ENCODE data around the gene CPO. TPM values are rescaled to one million over a fixed set of nuclear protein-coding genes. Genes with fewer than 3 reads are reported as not detected.

Gene CPO
- total RNA-seq, 1 experiment from 2014 or later, result 0.32 TPM

DNA sequence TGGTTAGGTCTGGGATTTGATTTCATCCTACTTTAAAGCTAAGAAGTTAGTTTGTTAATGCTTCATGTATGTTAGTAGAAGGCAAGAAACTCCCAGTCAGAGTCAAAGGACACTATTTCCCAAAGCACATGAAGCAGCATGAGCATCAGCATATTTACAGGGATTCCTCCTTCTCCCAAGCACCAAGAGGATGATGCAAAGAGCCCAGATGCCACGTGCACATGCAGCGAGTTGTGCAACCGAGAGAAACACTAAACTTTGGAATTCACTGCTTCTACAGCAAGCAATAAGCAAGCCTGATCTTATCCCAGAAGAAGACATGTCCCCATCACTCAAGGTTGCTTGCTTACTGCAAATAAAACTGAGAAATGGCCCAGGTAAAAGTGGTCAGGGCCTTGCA, 32.5 kb downstream of the CPO start:
- DNase-seq (ENCODE audit: low read depth, low spot score), result no peak
- H3K9me3 ChIP-seq (ENCODE audit: control insufficient read depth in 1 of 2, insufficient read depth in 1 of 2, low read depth in 1 of 2, low read length in 2 of 2), result no peaks in the 10 kb centered on the region
- H3K4me3 ChIP-seq (replicated peaks in 1 of 2; ENCODE audit: low read depth in 1 of 2, low read length in 2 of 2), result no peak overlapping the region
- peaks cover 0 to 9% of the 10 kb centered on the region in 2 experiments; a peak in 1 of 4 replicates for H3K4me1 ChIP-seq (ENCODE audit: control insufficient read depth in 1 of 2, insufficient read depth in 2 of 2, low read length in 2 of 2)
- no peaks in the 10 kb centered on the region for H3K79me2 ChIP-seq (ENCODE audit: insufficient read depth, low read length)
- no peaks in the 10 kb centered on the region for H3K27me3 ChIP-seq (ENCODE audit: insufficient read depth, low read length)
- ChIA-PET CTCF (no interaction called here), RAD21 (ENCODE audit: low non-redundant PET in 1 of 2, low total read pairs in 2 of 2, uncharacterized antibody in 2 of 2, unreplicated experiment in 2 of 2) (no interaction called here), POLR2A (no interaction called here)
- no peaks in the 10 kb centered on the region for H3K36me3 ChIP-seq (ENCODE audit: control insufficient read depth in 1 of 2, insufficient read depth in 2 of 2, low read length in 2 of 2)
- no peaks in the 10 kb centered on the region; the same call in 1 of the 2 replicates for H3K9me2 ChIP-seq (ENCODE audit: insufficient read depth)
- no peaks in the 10 kb centered on the region for H4K20me1 ChIP-seq (ENCODE audit: insufficient read depth)
- no peak overlapping the region for H2AFZ ChIP-seq (ENCODE audit: low read depth, low read length, poor library complexity, severe bottlenecking)
- intact Hi-C loops (cut with micrococcal nuclease), result no loop called here
- no peak for ATAC-seq
- TF ChIP-seq, protein P1, sequence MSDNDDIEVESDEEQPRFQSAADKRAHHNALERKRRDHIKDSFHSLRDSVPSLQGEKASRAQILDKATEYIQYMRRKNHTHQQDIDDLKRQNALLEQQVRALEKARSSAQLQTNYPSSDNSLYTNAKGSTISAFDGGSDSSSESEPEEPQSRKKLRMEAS (IDR thresholded peaks at IDR 0.05), result no peak
- TF ChIP-seq ZFX (IDR thresholded peaks at IDR 0.05) (no peak), EGR1 (IDR thresholded peaks at IDR 0.05; ENCODE audit: low read depth) (no peak), SIN3A (IDR thresholded peaks at IDR 0.05; ENCODE audit: low read depth) (no peak), CEBPB (IDR thresholded peaks at IDR 0.05; ENCODE audit: low read depth) (no peak), EZH2 (IDR thresholded peaks at IDR 0.05) (no peak), RAD21 (IDR thresholded peaks at IDR 0.05; ENCODE audit: low read depth) (no peak), EZH2phosphoT487 (IDR thresholded peaks at IDR 0.05; ENCODE audit: borderline replicate concordance) (no peak), POLR2AphosphoS5 (IDR thresholded peaks at IDR 0.05; ENCODE audit: low read depth, low read length) (no peak), TCF7L2 (IDR thresholded peaks at IDR 0.05; ENCODE audit: borderline replicate concordance, extremely low read depth, insufficient read depth, insufficient read length) (no peak), ZNF274 (IDR thresholded peaks at IDR 0.05; ENCODE audit: low read depth, low read length) (no peak), FOSL1 (IDR thresholded peaks at IDR 0.05; ENCODE audit: low read depth) (no peak), CBX3 (IDR thresholded peaks at IDR 0.05; ENCODE audit: low read depth) (no peak)
- TF ChIP-seq, protein P2, sequence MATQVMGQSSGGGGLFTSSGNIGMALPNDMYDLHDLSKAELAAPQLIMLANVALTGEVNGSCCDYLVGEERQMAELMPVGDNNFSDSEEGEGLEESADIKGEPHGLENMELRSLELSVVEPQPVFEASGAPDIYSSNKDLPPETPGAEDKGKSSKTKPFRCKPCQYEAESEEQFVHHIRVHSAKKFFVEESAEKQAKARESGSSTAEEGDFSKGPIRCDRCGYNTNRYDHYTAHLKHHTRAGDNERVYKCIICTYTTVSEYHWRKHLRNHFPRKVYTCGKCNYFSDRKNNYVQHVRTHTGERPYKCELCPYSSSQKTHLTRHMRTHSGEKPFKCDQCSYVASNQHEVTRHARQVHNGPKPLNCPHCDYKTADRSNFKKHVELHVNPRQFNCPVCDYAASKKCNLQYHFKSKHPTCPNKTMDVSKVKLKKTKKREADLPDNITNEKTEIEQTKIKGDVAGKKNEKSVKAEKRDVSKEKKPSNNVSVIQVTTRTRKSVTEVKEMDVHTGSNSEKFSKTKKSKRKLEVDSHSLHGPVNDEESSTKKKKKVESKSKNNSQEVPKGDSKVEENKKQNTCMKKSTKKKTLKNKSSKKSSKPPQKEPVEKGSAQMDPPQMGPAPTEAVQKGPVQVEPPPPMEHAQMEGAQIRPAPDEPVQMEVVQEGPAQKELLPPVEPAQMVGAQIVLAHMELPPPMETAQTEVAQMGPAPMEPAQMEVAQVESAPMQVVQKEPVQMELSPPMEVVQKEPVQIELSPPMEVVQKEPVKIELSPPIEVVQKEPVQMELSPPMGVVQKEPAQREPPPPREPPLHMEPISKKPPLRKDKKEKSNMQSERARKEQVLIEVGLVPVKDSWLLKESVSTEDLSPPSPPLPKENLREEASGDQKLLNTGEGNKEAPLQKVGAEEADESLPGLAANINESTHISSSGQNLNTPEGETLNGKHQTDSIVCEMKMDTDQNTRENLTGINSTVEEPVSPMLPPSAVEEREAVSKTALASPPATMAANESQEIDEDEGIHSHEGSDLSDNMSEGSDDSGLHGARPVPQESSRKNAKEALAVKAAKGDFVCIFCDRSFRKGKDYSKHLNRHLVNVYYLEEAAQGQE (IDR thresholded peaks at IDR 0.05; ENCODE audit: low read depth), result no peak
- TF ChIP-seq, protein P3, sequence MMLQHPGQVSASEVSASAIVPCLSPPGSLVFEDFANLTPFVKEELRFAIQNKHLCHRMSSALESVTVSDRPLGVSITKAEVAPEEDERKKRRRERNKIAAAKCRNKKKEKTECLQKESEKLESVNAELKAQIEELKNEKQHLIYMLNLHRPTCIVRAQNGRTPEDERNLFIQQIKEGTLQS (IDR thresholded peaks at IDR 0.05), result no peak
- BruUV-seq (replicated peaks), result no TSS peak
- H3K9ac ChIP-seq (ENCODE audit: low read length), result no peak overlapping the region
- H3K27ac ChIP-seq (ENCODE audit: low read depth, low read length), result no peak overlapping the region
- no peak overlapping the region for H3K4me2 ChIP-seq (ENCODE audit: low read length)

Data from HCT116 (cell line).